Measurements from ENCODE around the gene ATP6V0E2. TPM values are rescaled to one million over a fixed set of nuclear protein-coding genes. Genes with fewer than 3 reads are reported as not detected.

The ATP6V0E2 gene
- total and polyA plus RNA-seq, 12 donors = 27.5 to 119 (median 88.4) TPM

- H3K27ac ChIP-seq = no peak overlapping the region
- no peaks in the 10 kb centered on the region for H3K27me3 ChIP-seq
- ATAC-seq (no peak), DNase-seq (no peak)
- no peak for TF ChIP-seq CTCF (IDR thresholded peaks at IDR 0.05)
- peaks cover 0 to 49% (median 32%) of the 10 kb centered on the region in 9 donors for H3K36me3 ChIP-seq
- intact Hi-C loops (cut with DNase I) = no loop called here
- no peaks in the 10 kb centered on the region for H3K9me3 ChIP-seq
- WGBS, 2 donors = 77 to 80% methylated on average over 8 of the region's 8 CpGs
- no peak overlapping the region for H3K4me3 ChIP-seq
- H3K4me1 ChIP-seq = peaks cover 5 to 21% (median 16%) of the 10 kb centered on the region in 9 donors
Observed at GRCh38 chr7:149856583-149856982, 17.2 kb upstream of the ATP6V0E2 start.

GRCh38 chr7:149859369-149859768 lies 14.4 kb upstream of the ATP6V0E2 start:
- Histone ChIP-seq H3K9me3 (no peaks in the 10 kb centered on the region), H3K27me3 (no peaks in the 10 kb centered on the region), H3K36me3 (peaks cover 0 to 59% (median 39%) of the 10 kb centered on the region in 9 donors), H3K4me1 (peaks cover 5 to 20% (median 16%) of the 10 kb centered on the region in 9 donors), H3K4me3 (no peak overlapping the region), H3K27ac (no peak overlapping the region)
- no peak for DNase-seq
- TF ChIP-seq CTCF (IDR thresholded peaks at IDR 0.05) = no peak
- ATAC-seq = no peak
- WGBS, 2 donors = 75 to 91% methylated on average over 6 of the region's 6 CpGs
- intact Hi-C loops (cut with DNase I) = no loop called here

- no peak overlapping the region for H3K4me3 ChIP-seq
- no peaks in the 10 kb centered on the region for H3K27me3 ChIP-seq
- 94% methylated on average over 4 of the region's 4 CpGs for WGBS, 2 donors
- no peaks in the 10 kb centered on the region for H3K9me3 ChIP-seq
- H3K27ac ChIP-seq = no peak overlapping the region
- ATAC-seq (no peak), DNase-seq (no peak)
- H3K4me1 ChIP-seq = peaks cover 3 to 15% (median 13%) of the 10 kb centered on the region in 9 donors
- intact Hi-C loops (cut with DNase I) = no loop called here
- TF ChIP-seq CTCF (IDR thresholded peaks at IDR 0.05) = no peak
- H3K36me3 ChIP-seq = peaks cover 0 to 64% (median 44%) of the 10 kb centered on the region in 9 donors
Observed at GRCh38 chr7:149859876-149860275, 13.9 kb upstream of the ATP6V0E2 start.

- WGBS, 2 donors = 81 to 83% methylated on average over 45 of the region's 45 CpGs
- Histone ChIP-seq H3K27me3 (no peaks in the 10 kb centered on the region), H3K36me3 (peaks cover 0 to 73% (median 44%) of the 10 kb centered on the region in 9 donors), H3K9me3 (no peaks in the 10 kb centered on the region), H3K4me3 (no peak overlapping the region), H3K27ac (no peak overlapping the region), H3K4me1 (peaks cover 0 to 14% (median 1%) of the 10 kb centered on the region in 9 donors)
- intact Hi-C loops (cut with DNase I) = no loop called here
- peak in 5 of 9 donors; percentile 23 to 45 (median 27) for TF ChIP-seq CTCF (IDR thresholded peaks at IDR 0.05)
- ATAC-seq (peak in 1 of 8 donors; percentile 32), DNase-seq (no peak)
Observed at GRCh38 chr7:149860821-149861727, 12.7 kb upstream of the ATP6V0E2 start.
